ENCODE measurements around the gene HSPB1. TPM values are rescaled to one million over a fixed set of nuclear protein-coding genes. Genes with fewer than 3 reads are reported as not detected.

Gene HSPB1
- total and polyA plus RNA-seq, 2 experiments from 2014 or later, result 186 to 1,525 TPM

- Histone ChIP-seq H4K20me1 (ENCODE audit: insufficient read depth, poor library complexity, severe bottlenecking) (peaks cover 77% of the 10 kb centered on the region), H2AFZ (no peak overlapping the region), H3K79me2 (peaks cover 98% of the 10 kb centered on the region), H3K36me3 (replicated peaks; ENCODE audit: insufficient read depth, low read depth) (no peaks in the 10 kb centered on the region), H3K9me3 (ENCODE audit: low read depth) (no peaks in the 10 kb centered on the region), H3K4me2 (no peak overlapping the region), H3K9me2 (replicated peaks; ENCODE audit: insufficient read depth) (no peaks in the 10 kb centered on the region), H3K27ac (no peak overlapping the region), H3K4me1 (ENCODE audit: insufficient read depth) (peaks cover 8% of the 10 kb centered on the region), H3K27me3 (no peaks in the 10 kb centered on the region), H3K4me3 (no peak overlapping the region)
- no peak for TF ChIP-seq CTCF (IDR thresholded peaks at IDR 0.05; ENCODE audit: poor library complexity)
- TF ChIP-seq EZH2 (IDR thresholded peaks at IDR 0.05; ENCODE audit: borderline replicate concordance), result no peak
- TF ChIP-seq EZH2phosphoT487 (IDR thresholded peaks at IDR 0.05; ENCODE audit: low read depth, severe bottlenecking, unreplicated experiment), result no peak
- no peak for DNase-seq (ENCODE audit: low spot score)
- 93% methylated on average over 5 of the region's 5 CpGs for WGBS (ENCODE audit: low lambda C conversion rate, missing lambda C conversion rate)
These were observed 39.7 kb downstream of the HSPB1 start for GRCh38 chr7:76342222-76342621.

DNA sequence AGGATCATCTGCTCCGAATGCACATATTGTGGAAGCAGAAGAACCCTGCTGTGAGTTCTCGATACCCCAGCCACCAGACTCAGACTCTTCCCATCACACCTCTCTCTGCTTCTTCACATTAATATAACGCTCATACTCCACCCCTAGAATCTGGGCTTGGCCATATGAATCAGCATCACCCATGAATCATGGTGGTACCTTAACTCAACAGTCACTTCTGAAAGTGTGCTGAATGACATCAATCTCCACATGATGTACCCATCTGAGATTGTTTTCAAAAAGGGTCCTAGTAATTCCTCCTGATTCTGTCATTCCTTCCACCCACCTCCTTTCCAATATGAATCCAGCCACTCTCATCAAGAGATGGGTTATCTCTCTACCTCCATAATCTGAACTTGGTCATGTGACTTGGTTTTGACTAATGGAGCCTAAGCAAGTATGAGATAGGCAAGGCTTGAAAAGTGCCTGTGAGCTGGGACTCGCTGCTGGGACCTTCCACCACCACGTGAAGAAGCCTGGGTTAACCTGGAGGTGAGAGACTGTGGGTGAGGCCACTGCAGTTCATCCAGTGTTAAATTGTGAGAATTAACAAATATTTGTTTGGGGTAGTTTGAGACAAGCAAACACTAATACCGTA is 40.9 kb downstream of the HSPB1 start:
- Histone ChIP-seq H3K36me3 (replicated peaks; ENCODE audit: insufficient read depth, low read depth) (no peaks in the 10 kb centered on the region), H3K27me3 (no peaks in the 10 kb centered on the region), H3K27ac (no peak overlapping the region), H3K4me2 (no peak overlapping the region), H3K79me2 (peaks cover 98% of the 10 kb centered on the region), H3K9me2 (replicated peaks; ENCODE audit: insufficient read depth) (no peaks in the 10 kb centered on the region), H4K20me1 (ENCODE audit: insufficient read depth, poor library complexity, severe bottlenecking) (peaks cover 74% of the 10 kb centered on the region), H3K9me3 (ENCODE audit: low read depth) (no peaks in the 10 kb centered on the region), H3K4me1 (ENCODE audit: insufficient read depth) (peaks cover 8% of the 10 kb centered on the region), H3K4me3 (no peak overlapping the region), H2AFZ (no peak overlapping the region)
- TF ChIP-seq EZH2phosphoT487 (IDR thresholded peaks at IDR 0.05; ENCODE audit: low read depth, severe bottlenecking, unreplicated experiment) (no peak), CTCF (IDR thresholded peaks at IDR 0.05; ENCODE audit: poor library complexity) (no peak), EZH2 (IDR thresholded peaks at IDR 0.05; ENCODE audit: borderline replicate concordance) (no peak)
- DNase-seq (ENCODE audit: low spot score), result no peak
- WGBS (ENCODE audit: low lambda C conversion rate, missing lambda C conversion rate), result 89% methylated on average over 6 of the region's 6 CpGs

DNA sequence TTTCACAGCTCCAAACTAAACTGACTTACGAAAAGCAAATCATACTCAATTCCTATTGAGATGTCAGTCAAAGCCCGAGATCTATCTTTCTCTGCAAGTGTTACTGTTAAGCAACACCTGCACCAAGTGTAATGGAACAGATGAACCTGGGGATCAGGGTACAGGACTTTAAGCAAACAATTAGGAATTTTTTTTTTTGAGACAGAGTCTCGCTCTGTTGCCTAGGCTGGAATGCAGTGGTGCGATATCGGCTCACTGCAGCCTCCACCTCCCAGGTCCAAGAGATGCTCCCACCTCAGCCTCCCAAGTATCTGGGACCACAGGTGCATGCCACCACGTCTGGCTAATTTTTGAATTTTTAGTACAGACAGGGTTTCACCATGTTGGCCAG is 41.5 kb downstream of the HSPB1 start:
- Histone ChIP-seq H3K9me2 (replicated peaks; ENCODE audit: insufficient read depth) (no peaks in the 10 kb centered on the region), H3K27me3 (no peaks in the 10 kb centered on the region), H3K27ac (no peak overlapping the region), H3K36me3 (replicated peaks; ENCODE audit: insufficient read depth, low read depth) (no peaks in the 10 kb centered on the region), H3K79me2 (peaks cover 98% of the 10 kb centered on the region), H3K9me3 (ENCODE audit: low read depth) (no peaks in the 10 kb centered on the region), H2AFZ (no peak overlapping the region), H3K4me3 (no peak overlapping the region), H3K4me1 (ENCODE audit: insufficient read depth) (peaks cover 8% of the 10 kb centered on the region), H3K4me2 (no peak overlapping the region), H4K20me1 (ENCODE audit: insufficient read depth, poor library complexity, severe bottlenecking) (peaks cover 73% of the 10 kb centered on the region)
- TF ChIP-seq EZH2 (IDR thresholded peaks at IDR 0.05; ENCODE audit: borderline replicate concordance), result no peak
- no peak for TF ChIP-seq CTCF (IDR thresholded peaks at IDR 0.05; ENCODE audit: poor library complexity)
- no peak for TF ChIP-seq EZH2phosphoT487 (IDR thresholded peaks at IDR 0.05; ENCODE audit: low read depth, severe bottlenecking, unreplicated experiment)
- DNase-seq (ENCODE audit: low spot score), result no peak
- WGBS (ENCODE audit: low lambda C conversion rate, missing lambda C conversion rate), result 90% methylated on average over 6 of the region's 6 CpGs

All from hepatocyte (in vitro differentiated cells).